DMS53 treated with DMSO at 0.1 percent for 48 hours (cell line): Measurements from ENCODE around the gene ZMIZ1.

Experiments
- DNase-seq: peaks from one replicate; lab custom pipeline; 2025; ENCODE audit not compliant: unreplicated experiment; lab: John Stamatoyannopoulos, UW

The ZMIZ1 gene

DNA sequence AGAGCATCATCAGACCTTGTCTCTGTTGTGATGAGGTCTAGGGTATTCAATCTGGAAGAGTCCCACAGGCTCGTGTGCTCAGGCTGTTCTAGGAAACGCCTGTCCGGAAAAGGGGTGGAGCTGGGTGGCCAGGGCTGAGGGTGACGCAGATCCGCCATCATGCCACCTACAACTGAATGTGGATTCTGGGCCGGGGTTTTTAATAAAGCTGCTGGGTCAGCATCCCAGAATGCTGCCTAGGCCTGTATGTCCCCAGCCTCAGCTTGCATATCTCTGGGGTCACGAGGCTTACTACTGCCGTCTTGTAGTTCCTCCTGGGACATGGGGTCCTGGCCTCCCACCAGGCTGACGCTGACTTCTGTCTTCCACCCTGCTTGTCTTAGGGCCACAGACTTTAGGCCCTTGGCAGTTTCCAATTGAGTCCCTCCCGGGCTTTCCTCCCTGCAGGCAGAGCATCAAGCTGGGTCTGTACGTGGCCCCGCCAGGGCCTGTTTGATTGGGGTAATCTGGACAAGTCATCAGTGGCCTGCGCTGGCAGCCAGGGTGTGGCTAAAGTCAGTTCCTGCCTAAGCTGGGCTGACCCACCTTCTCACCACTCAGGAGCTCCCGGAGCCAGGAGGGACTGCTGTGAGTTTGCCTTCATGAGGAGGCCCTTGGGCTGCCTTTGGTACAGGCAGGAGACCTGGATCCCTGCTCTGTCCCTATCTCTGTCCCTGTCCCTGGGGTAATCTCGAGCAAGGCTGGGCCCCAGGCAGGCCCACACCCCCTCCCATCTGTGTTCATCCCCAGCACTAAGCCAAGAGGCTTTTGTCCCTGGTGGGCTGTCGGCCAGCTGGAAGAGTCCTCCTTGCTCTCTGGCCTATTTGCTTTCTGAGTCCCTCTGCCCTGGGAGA lies 79.9 kb downstream of the ZMIZ1 start:
- DNase-seq: no peak

DNA sequence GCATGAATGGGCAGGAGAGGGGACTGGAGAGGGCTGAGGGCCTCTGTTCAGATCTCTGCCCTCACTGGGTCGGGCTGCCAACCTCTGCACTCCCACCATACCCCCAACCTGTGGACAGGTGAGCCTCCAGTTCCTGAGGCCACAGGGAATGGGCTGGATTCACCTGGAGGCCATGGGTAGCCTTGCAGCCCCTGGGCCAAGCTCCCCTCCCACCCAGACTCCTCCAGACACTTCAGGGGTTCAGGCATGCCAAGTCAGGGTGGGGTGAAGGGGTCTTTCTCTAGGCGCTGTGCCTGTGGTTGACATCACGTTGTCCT lies 80.5 kb downstream of the ZMIZ1 start:
- no peak for DNase-seq

DNA sequence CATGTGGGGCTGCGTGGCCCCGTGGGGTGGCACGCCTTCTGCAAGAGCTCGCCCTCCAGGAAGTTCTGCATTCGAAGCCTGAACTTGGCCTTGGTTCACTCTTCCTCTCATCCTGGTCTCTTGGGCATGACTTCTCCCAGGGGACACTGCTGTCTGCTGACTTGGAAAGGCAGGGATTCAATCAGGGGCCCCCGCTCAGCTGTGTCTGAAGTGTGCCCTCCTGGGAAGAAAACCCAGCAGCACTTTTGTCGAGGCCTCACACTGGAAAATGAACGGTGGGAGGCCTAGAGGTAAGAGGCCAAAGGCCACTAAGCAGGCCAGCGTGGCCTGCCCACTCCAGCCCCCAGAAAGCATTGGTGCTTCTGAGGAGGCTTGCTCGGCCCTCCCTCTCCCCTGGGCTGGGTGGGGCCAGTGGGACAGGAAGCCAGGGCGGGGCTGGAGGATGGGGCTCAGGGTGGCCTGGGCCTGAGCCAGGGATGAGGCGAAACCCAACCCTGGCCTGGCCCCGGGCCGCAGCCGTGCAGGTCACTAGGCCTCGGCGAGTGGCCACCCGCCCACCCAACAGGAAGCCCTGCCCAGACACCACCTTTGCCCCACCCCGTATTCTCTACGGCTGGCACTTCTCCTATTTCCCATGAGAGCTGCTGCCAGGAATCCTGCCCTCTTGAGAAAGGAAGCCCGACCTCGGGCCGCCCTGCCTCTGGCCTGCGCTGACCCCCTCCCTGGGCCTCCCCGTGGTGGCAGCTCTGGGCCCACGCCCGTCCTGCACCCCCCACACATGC lies 81.1 kb downstream of the ZMIZ1 start:
- no peak for DNase-seq

GRCh38 chr10:79150444-79150754 lies 81.6 kb downstream of the ZMIZ1 start:
- no peak for DNase-seq

- DNase-seq: no peak
These were observed 83.7 kb downstream of the ZMIZ1 start for GRCh38 chr10:79152423-79152817.

- no peak for DNase-seq
These were observed 85.0 kb downstream of the ZMIZ1 start for GRCh38 chr10:79153745-79154144.

GRCh38 chr10:79155301-79156081 lies 86.7 kb downstream of the ZMIZ1 start:
- no peak for DNase-seq

GRCh38 chr10:79156334-79157274 lies 87.8 kb downstream of the ZMIZ1 start:
- no peak for DNase-seq

- no peak for DNase-seq
These were observed 89.2 kb downstream of the ZMIZ1 start for GRCh38 chr10:79158004-79158340.

DNA sequence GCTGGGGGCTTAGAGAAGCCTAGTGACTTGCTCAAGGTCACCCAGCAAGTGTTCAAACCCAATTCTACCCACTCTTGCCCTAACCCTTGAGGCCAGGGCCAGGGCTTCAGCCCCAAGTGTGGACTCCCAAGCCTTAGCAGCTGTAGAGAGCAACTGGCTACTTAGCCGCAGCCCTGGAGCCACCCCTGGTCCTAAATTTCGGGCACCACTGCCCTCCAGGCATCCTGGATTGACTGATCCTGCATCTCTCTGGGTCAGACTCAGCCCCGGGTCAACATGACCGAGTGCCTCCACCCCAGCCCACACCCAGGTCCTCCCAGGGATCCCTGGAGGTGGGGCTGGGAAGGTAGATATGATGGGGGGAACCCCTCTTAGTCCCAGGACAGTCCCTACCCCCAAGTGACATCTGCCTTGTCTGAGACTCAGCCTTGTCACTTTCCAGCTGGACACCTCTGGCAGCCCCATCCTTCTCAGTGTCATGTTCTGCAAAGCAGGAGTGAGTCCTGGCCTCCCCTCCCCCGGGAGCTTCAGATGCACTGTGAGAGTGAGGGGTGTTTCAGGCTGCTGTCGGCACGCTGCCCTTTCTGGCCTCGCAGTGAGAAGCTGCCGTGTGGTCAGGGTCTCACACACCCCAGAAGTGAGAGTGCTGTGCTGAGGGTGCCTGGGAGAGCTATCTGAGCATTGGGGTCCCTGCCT lies 89.8 kb downstream of the ZMIZ1 start:
- DNase-seq: no peak

DNA sequence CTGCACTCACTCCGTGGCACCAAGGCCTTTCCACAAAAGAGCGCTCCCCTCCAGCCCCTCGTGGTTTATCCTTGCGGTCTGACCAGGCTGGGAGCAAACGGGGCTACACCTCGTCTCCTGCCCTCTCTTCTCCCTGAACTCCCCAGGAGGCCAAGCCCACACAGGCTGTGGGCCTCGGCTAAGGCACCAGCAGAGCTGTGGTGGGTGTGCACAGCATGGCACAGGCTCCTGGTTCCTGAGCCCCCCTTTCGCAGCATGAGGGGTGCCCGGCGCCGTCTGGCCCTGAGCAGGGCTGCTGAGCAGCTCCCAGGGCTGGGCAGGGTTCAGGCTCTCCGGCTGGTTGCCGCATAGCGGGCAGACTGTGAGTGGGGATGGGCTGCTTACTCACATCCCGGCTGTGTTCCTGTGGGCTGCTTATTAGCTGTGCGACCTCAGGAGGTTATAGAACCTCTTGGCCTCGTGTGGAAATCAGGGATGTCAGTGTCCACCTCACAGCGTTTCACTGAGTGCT lies 90.4 kb downstream of the ZMIZ1 start:
- no peak for DNase-seq

DNA sequence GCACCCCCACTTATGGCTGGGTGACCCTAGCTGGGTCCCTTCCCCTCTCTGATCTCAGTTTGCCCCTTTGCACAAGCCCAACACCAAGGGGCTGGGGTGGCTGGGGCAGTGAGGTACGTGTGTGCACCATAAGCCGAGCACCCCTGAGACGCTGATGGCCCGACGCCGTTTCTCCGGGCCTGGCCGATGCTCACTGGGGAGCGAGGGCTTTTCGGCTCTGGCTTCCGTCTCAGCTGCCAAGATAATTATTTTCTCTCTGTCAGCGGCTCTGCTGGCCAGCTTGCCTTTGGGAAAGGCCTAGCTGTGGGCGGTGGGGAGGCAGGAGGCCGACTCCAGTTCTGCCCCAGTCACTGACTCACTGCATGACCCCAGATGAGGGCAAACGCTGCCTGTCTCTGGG lies 91.0 kb downstream of the ZMIZ1 start:
- no peak for DNase-seq

GRCh38 chr10:79160191-79160590 lies 91.4 kb downstream of the ZMIZ1 start:
- DNase-seq: no peak

- DNase-seq: no peak
These were observed 92.8 kb downstream of the ZMIZ1 start for GRCh38 chr10:79161557-79161956.

DNA sequence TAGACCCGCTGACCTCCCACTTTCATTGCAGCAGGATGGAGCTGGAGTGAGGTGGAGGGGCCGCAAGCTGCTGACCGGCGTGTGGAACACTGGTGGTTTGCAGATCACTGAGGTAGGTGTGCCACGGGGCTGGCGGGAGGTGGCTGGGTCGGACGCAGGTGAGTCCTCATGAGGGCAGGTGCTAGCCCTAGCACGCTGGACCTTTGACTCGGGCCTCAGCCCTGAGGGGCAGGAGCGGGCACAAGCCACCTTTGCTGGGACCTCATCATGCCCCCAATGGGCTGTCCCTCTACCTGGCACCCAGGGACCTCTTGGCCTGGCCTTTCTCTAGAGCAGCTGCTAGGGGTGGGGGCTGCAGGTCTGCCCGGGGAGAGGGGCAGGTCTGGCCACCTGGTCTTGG lies 93.3 kb downstream of the ZMIZ1 start:
- DNase-seq: no peak

DNA sequence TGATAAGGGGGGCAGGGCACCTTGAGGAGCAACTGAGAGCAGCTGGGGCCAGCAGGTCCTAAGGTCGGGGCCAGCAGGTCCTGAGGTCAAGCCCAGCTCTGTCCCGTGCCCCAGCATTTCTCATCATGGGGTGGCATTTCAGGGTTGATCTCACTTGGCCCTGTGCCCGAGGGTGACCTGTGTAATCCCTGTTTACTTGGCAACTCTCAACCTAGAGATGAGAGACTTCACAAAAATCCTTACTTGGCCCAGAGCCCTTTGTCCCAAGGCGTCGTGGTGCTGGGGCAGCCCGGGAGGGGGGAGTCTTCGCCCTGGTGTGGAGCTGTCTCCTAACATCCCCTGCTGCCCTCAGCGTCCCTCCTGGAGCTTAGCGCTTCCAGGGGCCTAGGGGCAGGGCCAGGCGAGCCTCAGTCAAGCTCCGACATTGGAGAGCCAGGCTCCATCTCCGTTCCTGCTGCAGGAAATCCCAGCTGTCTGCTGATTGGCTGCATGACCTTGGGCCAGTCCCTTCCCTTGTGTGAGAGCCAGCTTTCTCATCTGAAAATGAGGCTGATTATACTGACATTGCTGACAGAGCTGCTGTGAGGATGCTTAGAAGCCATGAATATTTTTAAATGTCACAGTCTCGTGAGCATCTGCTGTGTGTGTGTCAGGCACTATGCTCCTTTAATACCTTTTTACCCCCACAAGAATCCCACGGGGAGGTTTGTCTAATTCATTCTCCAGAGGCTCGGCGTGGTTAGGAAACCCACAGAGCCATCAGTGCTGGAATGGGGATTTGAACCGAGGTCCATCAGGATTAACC lies 94.3 kb downstream of the ZMIZ1 start:
- no peak for DNase-seq

- no peak for DNase-seq
These were observed 94.9 kb downstream of the ZMIZ1 start for GRCh38 chr10:79163666-79163975.

DNA sequence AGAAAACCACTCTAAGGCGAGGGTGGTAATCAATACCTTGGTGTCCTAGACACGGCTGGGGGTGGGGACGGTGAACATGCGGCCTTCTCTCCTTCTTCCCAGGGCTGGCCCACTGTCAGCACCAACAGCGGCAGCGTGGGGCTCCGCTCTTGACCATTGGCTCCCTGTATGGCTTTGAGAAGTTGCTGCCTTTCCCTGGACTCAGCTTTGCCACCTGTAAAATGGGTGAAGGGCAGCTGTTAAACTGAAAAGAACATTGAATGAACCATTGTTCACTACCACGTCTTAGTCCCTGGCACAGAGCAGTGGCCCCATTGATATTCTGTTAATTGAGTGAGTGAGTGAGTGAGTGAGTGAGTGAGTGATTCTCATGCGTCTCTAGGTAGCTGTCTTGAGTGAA lies 95.3 kb downstream of the ZMIZ1 start:
- no peak for DNase-seq

GRCh38 chr10:79165070-79165778 lies 96.5 kb downstream of the ZMIZ1 start:
- DNase-seq: no peak
